Activated T-cell treated with anti-CD3 and anti-CD28 coated beads, Interleukin-2, amount 50 U/mL, for 48 hours (primary cell): Measurements from ENCODE around the gene KASH5.

Experiments
- DNase-seq, 2 experiments: peaks; one replicate each; pipeline ENCODE4 v3.0.0-alpha.2; 2020

The KASH5 gene

GRCh38 chr19:49396738-49397505 is 8.9 kb downstream of the KASH5 start:
- DNase-seq = no peak

DNA sequence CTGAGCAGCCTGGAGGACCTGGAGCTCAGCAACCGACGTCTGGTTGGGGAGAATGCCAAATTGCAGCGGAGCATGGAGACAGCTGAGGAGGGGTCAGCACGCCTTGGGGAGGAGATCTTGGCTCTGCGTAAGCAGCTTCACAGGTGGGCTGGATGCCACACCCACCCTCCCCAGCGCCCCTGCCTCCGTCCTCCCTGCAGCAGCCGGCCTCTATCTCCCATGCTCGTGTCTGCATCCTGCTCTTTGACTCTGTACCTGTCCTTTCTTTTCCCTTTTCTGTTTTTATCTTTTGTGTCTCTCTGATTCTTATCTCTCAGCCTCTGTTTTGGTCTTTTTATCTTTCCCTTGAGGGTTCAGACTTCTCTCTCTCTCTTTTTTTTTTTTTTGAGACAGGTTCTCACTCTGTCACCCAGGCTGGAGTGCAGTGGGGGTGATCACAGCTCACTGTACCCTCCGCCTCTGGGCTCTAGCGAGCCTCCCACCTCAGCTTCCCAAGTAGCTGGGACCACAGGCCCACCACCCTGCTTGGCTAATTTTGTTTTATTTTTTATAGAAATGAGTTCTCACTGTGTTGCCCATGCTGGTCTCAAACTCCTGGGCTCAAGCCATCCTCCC is 10.1 kb downstream of the KASH5 start:
- no peak for DNase-seq

GRCh38 chr19:49398931-49399330 is 10.9 kb downstream of the KASH5 start:
- no peak for DNase-seq

GRCh38 chr19:49400029-49400428 is 12.0 kb downstream of the KASH5 start:
- no peak for DNase-seq

DNA sequence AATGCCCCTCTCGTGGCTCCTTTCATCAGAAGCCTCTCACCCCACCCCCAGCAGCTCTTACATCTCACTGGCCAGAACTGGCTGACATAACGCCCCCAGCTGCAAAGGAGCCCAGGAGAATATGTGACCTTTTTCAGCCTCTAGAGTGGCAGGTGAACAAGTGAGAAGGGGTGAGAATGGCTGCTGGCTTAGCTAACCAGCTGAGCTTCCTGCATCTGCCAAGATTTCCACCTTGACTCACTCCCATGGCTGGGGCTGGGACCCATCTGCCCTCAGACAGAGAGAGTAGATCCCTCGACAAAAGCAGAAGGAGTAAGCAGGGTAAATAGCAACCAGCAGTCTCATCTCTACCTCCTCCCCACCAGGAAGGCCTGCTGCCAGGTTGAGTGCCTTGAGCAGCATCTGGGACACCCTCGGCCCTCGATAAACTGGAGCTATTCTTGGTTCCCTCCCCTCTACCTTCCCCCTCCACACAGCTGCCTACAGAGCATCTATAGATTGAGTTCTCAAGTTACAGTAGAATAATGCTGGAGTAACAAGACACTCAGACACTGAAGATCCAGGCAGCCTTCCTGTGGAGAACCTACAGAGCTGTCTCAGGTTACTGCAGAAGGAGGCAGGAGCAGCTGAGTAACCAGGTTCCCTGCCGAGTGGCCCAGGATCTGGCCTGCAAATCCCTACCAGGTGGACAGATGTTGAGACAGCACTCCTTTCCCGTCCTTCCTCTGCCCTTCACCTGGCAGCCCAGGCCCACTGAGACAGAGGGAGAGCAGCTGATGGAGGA is 15.5 kb downstream of the KASH5 start:
- no peak for DNase-seq

DNA sequence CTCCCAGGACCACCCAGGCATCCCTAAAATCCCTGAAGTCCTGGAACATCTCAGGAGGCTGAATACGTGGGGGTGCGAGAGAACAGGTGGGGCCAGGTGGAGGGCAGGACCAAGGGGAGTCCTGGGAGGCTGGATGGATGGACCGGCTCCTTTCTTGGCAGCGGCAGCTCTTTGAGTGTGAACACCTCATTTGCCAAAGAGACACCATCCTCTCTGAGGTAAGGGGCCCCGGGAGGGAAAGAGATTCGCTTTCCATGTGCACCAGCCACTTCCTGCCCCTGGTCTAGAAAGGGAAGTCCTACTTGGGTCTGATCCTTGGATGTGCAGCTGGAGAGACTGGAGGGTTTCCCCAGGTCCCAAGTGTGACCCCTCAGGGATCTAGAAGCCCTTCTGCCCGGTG is 19.0 kb downstream of the KASH5 start:
- no peak for DNase-seq

DNA sequence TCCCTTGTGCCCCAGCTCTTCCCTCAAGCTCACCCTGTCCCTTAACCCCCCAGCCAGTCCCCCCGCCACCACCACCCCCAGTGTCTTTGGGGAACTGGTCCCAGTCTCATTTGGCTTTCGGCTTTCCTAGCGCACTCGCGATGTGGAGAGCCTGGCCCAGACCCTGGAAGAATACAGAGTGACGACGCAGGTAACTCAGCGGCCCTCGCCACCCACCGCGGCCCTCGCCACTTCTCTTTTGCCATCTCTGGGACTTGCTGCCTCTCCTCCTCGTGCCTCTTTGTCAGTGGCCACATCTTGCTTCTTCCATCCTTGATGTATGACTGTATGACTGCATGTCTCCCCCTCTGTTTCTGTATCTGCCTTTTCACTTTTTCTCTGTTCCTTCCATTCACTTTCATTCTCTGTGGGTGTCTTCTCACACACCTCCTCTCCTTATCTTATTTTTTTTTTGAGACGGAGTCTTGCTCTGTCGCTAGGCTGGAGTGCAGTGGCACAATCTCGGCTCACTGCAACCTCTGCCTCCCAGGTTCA is 19.5 kb downstream of the KASH5 start:
- DNase-seq = no peak

GRCh38 chr19:49408816-49409440 is 20.9 kb downstream of the KASH5 start:
- DNase-seq = no peak

GRCh38 chr19:49409441-49410029 is 21.5 kb downstream of the KASH5 start:
- DNase-seq = peak in 1 of 2 experiments; percentile 39

DNA sequence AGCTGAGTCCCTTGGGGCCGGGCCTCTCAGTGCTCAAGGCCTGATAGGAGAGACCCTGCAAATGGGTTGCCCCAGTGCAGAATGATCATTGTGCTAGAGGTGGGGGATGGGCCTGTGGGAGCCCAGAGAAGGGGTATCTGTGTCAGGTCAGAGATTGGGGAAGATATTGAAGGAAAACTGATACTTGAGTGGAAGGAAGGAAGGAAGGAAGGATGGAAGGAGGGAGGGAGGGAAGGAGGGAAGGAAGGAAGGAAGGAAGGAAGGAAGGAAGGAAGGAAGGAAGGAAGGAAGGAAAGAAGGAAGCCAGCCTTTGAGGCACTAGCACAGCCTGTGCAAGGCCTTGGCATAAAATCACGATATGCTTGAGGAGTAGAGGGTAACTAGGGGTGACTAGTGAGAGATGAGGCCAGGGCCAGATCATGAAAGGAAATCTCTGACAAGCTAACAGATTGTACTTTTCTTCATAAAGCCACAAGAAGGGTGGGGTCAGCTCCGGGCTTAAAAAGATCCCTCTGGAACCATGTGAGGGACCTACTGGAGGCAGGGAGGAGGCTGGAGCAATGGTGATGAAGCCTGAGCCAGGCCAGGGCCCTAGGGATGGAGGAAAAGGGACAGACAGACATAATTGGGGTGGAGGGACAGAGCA is 23.8 kb downstream of the KASH5 start:
- no peak for DNase-seq

- DNase-seq = no peak
Measured at GRCh38 chr19:49413348-49413747, 25.3 kb downstream of the KASH5 start.

GRCh38 chr19:49414256-49414655 is 26.2 kb downstream of the KASH5 start:
- DNase-seq = no peak

DNA sequence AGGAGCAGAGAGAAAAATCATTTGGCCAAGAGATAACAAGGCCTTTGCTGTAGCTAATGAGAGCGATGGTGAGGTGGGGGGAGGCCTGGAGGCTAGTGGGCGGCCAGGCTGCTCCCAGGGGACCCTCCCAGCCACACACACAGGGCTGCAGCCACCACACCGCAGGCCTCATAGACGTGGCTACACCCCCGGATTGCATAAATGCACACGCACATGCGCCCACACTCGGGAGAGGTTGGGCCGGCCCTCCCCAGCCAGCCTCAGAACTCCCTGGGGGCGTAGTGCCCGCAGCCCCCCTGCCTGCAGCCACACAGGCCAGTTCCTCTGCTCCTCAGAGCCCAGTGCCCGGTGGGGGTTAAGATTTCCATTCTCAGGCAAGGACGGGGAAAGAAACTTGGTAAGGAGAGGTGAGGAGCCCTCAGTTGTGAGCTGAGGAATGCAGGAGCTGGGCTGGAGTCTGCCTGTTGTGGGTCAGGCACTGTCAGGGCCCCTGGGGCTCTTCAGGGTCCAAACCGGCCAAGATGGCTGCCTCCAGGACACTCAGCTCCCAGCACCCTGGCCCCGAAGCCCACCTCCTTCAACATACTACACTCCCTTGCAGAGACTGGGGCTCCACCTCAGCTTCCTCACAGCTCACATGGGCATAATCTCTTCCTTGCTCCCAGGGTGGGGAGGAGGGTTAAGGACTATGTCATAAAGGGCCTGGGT is 27.2 kb downstream of the KASH5 start:
- DNase-seq = no peak

DNA sequence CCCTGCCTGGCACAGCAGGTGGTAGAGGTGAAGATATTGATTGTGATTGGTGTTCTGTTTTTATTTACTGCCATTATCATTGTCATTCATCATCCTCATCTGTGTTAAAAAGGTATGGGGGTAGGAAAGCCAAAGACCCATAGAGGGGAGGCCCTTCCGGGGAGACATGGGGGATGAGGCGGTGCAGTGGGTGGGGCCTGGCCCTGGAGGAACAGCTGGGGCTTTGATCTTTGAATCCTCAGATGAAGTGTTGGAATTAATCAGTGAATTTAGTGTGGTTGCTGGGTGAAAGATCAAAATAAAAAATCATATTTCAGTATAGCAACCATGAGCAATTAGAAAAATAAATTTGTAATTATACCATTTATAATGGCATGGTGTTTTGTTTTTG is 27.8 kb downstream of the KASH5 start:
- no peak for DNase-seq

GRCh38 chr19:49417088-49417487 is 29.0 kb downstream of the KASH5 start:
- no peak for DNase-seq

DNA sequence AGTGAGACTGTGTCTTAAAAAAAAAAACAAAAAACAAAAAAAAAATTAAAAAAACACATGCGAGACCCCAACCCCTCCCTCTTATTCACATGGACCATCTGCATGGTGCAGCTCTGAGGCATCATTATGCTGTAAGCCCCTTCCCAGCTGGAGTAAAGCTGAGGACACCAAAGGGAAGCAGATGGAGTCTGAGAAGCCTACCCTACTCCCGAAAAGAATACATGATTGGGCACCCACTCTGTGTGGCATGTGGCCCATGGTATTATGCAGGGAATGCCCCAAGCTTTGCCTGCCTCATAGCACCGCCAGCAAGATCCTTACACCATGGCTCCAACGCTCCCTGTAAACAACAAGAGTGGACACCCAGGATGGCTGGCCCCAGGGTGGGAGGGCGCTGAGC is 30.5 kb downstream of the KASH5 start:
- no peak for DNase-seq

GRCh38 chr19:49419173-49419572 is 31.1 kb downstream of the KASH5 start:
- no peak for DNase-seq

DNA sequence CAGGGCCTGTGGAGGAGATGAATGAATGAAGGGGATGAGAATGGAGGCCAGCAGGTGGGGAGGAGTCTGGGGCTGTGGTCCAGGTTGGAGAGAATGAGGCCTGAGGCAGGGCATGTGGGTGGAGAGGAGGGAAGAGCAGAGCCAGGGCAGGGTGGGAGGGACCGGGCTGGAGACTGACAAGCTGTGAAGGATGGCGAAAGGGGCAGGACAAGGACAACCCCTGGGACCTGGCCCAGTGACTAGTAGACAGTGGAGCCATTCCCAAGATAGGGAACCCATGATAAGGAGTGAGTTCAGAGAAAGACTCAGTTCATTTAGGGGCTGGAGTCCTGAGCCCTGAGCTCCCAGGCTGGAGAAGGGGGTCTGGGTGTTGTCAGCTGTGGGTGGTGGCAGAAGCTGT is 32.2 kb downstream of the KASH5 start:
- DNase-seq = no peak

DNA sequence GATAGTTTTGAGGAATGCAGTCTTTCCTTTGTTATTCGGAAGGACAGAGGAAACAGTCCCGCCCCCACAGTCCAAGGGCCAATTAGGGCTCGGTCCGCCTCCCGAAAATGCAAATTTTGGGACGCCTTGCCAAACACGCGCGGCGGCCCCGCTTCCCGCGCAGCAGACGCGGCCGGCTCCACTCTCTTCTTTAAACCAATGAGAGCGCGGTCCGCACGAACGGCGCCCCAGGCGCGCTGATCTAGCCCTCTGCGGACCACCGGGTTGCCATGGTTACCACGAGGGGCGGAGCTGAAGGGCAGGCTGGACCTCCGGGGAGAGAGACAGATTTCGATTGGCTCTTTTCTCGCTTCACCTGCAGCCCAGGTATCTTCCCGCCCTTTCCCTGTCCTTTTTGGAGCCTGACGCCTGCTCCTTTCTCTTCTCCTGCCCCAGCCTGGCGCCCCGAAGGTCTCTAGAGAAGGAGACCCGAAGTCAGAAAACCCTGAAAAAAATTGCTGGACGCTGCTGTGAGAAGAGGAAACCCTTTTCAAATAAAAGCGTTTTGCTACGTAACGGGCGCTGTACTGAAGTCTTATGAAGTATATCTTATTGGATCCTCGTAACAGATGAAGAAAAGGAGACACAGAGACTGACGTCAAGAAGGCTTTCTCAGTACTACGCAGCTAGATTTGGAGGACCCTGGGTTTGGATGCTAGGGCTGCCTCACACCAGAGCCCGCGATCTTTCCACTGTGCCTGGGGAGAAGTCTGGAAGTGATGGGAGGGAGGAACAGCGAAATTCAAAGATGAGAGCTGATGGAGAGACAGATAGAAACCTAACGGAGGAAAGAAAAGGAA is 33.2 kb downstream of the KASH5 start:
- DNase-seq = peak; percentile 72 to 74

DNA sequence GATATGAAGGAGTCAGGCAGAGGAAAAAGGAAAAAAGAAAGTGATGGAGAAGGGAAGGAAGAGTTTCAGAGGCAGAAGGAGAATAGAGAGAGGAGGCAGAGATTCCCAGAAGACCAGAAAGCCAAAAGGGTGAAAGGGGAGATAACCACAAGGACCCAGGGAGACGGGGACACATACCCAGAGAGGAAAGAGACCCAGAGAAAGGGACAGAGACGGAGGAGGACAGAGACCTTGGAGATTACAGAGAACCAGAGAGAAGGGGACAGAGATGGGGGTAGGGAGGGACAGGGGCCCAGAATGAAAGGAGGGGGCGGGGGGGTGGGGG is 33.8 kb downstream of the KASH5 start:
- no peak for DNase-seq
